ENCODE results near the gene GRID2. TPM values are rescaled to one million over a fixed set of nuclear protein-coding genes. Genes with fewer than 3 reads are reported as not detected.

The GRID2 gene
- polyA plus RNA-seq, 3 donors: 3.3 to 6.3 (median 4.8) TPM

DNA sequence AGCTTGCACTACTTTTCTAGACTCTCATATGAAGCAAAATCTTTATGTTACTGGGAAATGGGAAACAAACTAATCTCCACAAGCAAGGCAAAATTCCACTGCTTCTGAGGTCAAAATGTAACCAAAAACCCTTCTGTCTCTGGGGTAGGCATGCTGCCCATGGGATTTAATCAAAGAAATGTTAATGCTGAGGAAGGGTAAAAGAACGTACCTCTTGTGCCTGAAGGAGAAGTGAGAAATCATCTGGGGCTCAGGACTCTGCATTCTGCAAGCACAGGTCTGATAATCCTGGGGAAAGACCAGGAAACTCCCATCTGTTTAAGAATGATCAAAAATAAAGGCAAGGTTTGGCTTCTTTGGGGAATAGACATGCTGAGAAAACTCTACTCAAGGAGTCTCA is 184.7 kb downstream of the GRID2 start:
- DNase-seq (ENCODE audit: extremely low read depth in 1 of 11, low read depth in 9 of 11, low spot score in 4 of 11): no peak

DNA sequence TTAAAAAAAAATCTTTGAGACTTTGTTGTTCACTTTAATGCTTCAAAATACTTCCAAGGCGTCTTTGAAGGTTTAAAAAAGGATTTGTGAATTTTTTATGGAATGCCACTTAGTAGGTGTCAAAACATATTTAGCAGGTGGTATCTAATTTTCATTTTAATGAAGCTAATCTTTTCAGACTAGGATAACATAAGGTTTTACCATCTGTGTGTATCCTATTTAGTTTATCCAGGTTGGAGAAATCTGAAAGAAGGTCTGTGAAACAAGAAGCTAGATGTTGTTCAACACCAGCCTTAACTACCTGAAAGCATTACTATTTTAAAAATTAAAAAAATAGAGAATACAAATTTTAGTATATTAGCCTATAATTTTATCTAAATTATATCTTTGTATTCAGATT is 193.4 kb downstream of the GRID2 start:
- no peak for DNase-seq (ENCODE audit: extremely low read depth in 1 of 11, low read depth in 9 of 11, low spot score in 4 of 11)

DNA sequence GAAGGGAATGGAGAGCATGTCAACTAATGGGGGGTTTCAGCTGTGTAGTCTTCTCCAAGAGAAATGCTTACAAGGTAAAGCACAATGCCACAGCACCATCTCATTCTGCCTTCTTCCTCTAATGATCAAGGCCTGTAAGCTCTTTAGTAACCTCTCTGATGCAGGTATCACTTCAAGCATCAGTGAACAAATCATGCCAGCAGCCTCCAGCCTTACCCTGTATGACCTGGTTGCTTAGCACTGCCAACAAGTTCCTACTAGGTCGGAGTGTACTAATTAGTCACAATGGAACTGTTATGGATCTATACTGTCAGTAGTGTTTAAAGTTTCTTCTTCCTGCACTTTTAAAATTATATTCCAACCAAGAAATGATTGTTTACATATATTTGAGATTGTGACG is 197.7 kb downstream of the GRID2 start:
- no peak for DNase-seq (ENCODE audit: extremely low read depth in 1 of 11, low read depth in 9 of 11, low spot score in 4 of 11)

DNA sequence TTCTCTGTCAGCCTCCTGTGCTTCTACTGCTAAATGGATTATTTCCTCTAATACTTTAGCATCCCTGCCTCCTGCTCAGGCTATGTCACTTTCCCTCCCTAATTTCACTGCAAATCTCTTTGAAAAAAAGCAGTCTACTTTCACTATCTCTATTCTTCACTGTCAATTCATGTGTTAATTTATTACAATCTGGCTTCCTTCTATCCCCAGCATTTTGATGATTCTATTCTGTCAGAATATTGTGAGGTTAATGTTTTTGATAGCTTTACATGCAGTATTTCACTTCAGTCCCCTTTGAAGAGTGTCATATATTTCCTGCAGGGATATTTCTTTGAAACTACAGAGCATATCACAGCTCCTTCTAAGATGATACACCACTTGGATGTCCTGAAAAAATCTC is 203.2 kb downstream of the GRID2 start:
- no peak for DNase-seq (ENCODE audit: extremely low read depth in 1 of 11, low read depth in 9 of 11, low spot score in 4 of 11)

DNA sequence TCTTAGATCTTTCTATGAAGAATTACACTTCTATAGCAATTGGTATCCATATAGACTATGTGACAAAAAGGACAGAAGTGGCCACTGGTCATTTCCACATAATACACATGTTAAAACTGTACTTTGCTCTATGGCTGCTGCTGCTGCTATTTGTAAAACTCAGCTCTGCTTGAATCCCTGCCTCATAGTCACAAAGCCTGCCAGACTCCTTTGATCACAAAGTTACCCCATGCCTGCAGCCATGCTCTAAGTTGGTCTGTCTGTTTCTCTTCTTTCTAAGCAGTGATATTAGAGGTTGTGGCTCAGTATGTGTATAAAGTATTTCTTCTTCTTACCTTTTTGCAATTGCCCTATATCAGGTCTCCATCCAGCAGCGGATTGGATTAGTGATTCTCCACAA is 210.9 kb downstream of the GRID2 start:
- DNase-seq (ENCODE audit: extremely low read depth in 1 of 11, low read depth in 9 of 11, low spot score in 4 of 11): no peak

DNA sequence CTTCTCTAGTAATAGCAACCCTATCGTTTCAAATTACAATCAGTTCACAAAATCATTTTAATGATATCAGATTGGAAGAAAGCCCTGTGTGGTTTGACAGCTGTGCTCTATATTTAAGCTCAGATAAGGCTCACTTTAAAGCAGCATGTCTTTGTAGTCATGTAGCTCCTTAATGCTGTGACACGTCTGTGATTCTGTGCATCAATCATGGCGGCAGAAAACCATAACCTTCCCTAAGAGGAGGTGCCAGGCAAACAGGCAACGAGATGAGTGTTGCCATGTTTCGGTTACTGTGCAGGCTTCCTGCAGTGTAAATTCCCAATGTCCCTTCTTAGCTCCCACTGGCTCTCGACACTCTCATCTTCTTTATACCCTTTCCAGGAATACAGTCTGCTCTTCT is 212.7 kb downstream of the GRID2 start:
- no peak for DNase-seq (ENCODE audit: extremely low read depth in 1 of 11, low read depth in 9 of 11, low spot score in 4 of 11)

DNA sequence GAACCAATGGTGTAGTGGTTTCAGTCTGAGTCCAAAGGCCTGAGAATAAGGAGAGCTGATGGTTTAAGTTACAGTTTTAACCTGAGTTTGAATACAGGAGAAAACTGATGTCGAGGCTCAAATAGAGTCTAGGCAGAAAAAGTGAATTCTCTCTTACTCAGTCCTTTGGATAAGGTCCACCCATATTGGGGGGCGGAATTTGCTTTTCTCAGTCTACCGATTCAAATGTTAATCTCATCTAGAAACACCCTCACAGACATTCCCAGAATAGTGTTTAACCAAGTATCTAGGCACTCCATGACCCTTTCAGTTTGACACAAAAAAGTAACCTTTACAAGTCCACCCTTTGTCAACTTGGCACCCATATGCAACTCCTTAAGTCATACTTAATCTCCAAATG is 216.0 kb downstream of the GRID2 start:
- no peak for DNase-seq (ENCODE audit: extremely low read depth in 1 of 11, low read depth in 9 of 11, low spot score in 4 of 11)

DNA sequence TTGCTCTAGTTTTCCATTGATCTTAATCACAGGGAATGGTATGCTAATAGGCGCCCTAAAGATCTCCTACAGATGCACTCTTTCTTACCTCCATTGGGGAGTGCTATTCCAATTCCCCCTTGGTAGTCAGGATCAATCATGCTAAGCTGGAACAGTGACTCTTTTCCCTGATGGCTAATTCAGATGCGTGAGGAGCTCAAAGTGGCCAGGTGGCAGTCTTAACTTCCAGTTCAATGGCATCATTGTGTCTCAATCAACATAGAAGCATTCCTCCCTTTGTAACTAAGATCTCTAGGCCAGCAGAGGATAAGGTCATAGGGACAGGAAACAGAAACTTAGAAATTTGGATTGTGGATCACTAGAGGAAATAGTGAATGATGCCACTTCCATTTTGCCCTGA is 216.8 kb downstream of the GRID2 start:
- no peak for DNase-seq (ENCODE audit: extremely low read depth in 1 of 11, low read depth in 9 of 11, low spot score in 4 of 11)

DNA sequence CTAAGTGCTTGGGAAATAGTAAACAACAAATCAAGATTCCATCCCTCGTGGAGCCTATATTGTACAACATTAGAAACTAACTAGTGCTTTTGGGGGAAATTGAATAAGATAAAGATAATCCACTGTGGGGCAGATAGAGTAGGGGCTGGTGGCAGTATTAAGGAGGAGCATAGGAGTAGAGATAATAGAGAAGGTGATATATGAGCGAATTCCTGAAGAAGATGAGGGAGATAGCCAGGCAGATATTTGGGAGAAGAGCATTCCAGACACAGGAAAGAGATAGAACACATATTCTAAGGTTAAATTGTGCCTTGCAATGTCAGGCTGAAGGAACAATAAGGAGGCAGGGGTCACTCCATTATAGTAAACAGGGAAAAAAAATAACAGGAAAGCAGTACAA is 218.2 kb downstream of the GRID2 start:
- no peak for DNase-seq (ENCODE audit: extremely low read depth in 1 of 11, low read depth in 9 of 11, low spot score in 4 of 11)

DNA sequence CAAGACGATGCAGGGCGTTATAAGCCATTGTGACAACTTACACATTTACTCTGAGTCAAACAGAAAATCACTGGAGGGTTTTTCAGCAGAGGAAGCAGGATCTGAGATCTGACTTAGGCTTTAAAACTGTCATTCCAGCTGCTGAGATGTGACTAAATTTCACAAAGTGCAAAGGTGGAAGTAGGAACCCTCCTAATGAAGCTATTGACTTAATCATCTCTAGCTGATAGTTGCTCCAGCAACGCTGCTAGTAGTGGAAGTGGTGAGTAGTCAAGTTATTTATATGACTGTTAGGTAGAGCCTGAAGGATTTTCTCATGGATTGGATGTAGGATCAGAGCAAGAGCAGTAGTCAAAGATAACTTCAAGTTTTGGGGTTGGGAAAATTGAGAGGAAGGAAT is 218.6 kb downstream of the GRID2 start:
- DNase-seq (ENCODE audit: extremely low read depth in 1 of 11, low read depth in 9 of 11, low spot score in 4 of 11): no peak

DNA sequence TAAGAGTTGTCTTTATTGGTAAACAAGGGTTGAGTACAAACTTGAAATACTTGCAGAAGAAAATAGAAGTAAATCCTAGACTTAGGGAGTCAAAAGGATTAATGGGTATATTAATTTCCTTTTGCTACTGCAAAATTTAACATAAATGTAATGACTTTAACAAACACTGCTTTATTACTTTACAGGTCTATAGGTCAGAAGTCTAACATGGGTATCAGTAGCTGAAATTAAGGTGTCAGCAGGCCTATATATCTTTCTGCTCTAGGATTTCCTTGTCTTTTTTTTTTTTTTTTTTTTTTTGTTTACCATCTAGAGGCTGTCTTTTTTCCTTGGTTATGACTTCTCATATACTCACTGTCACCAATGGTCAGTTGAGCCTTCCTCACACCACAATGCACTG is 220.4 kb downstream of the GRID2 start:
- no peak for DNase-seq (ENCODE audit: extremely low read depth in 1 of 11, low read depth in 9 of 11, low spot score in 4 of 11)

DNA sequence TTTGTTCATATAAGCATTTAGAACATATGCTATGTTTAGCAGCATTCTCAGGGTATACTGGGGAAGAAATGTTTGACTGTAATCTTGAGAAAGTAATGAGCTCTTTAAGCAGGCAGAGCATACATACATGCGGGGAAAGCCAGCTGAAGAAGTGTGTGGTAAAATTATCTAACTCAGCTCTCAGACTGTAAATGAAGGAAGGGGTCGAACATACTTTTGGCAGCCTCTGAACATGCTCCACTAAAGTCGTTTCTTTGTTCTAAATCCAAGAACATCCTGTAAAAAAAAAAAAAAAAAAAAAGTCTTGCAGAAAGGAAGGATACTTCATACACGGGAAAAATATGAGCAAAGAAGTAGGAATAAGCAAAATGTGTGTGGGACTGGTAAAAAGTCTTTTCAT is 224.8 kb downstream of the GRID2 start:
- DNase-seq (ENCODE audit: extremely low read depth in 1 of 11, low read depth in 9 of 11, low spot score in 4 of 11): no peak

DNA sequence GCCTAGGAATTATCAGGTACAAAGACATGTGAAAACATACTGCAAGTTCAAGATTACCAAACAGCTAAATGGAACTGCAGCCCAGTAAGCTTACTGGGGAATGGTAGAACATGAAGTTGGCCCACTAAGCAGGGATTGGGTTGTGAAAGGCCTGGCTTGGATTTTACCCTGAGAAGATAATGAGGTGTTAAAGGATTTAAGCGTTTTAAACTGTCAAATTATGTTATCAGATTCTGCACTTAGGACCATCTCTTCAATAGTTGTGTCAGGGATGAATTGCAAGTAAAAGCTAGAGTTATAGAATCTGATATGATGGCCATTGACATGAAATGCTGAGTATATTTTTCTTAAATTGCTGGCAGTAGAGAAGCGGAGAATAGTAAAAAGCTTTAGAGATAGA is 225.7 kb downstream of the GRID2 start:
- no peak for DNase-seq (ENCODE audit: extremely low read depth in 1 of 11, low read depth in 9 of 11, low spot score in 4 of 11)

DNA sequence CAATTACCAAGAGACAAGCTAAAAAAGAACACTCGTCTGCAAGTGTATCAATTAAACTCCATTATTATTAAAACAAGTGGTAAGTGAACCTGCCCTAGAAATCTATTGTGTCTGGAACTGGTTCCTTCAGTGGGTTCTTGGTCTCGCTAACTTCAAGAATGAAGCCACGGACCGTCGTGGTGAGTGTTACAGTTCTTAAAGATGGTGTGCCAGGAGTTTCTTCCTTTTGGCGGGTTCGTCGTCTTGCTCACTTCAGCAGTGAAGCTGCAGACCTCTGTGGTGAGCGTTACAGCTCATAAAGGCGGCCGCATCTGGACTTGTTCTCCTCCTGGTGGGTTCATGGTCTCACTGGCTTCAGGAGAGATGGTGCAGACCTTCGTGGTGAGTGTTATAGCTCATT is 231.8 kb downstream of the GRID2 start:
- DNase-seq (ENCODE audit: extremely low read depth in 1 of 11, low read depth in 9 of 11, low spot score in 4 of 11): no peak

DNA sequence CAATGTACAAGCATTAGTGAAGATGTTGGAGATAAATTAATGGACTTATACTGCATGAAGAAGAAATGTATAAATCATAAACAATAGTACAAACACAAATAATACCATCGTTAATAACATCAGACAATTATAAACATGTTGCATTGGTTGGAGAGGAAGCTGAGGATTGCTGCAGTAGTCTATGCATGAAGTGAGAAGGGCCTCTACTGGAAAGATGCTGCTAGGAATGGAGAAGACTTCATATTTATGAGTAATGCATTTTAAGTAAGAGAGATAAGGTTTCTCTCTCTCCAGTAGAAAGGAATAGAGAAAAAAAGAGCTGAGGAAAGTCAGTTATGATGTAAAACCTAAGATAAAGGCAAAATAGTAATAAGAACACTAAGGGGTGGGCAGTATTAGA is 247.8 kb downstream of the GRID2 start:
- no peak for DNase-seq (ENCODE audit: extremely low read depth in 1 of 11, low read depth in 9 of 11, low spot score in 4 of 11)

DNA sequence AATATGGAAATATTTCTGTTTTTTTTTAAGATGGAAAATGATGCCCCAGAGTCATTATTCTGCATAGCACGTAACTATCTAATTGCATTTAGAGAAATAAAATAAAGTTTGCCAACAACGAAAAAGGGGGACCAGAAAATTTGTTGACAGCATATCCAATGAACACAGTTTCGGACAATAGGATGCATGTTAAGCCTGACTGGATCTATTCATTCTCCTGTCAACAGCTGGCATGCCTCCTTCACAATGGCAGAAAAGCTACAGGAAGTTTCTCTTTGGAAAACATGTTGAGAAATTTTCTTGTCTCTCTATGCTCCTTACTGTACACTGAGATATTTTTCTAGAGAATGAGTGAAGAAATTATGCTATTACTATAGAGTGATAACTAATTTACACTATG is 262.5 kb downstream of the GRID2 start:
- DNase-seq (ENCODE audit: extremely low read depth in 1 of 11, low read depth in 9 of 11, low spot score in 4 of 11): no peak

DNA sequence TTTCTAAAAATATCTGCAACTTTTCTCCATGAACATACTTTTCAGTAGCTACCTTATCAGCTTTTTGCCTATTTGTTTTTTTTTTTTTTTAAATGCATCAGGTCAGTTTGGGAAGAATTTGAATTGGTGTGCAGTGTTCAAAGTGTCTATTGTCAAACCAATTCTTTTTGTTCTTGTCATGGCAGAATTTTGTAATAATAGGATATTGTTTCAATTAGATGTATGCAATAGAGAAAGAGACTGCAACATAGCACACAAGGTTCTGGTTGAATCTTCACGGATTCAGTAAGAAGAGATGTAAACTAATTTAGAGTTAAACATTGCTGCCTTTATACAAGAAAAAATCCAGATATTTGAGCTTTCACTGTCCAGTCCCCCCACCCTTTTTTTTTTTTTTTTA is 277.1 kb downstream of the GRID2 start:
- no peak for DNase-seq (ENCODE audit: extremely low read depth in 1 of 11, low read depth in 9 of 11, low spot score in 4 of 11)

DNA sequence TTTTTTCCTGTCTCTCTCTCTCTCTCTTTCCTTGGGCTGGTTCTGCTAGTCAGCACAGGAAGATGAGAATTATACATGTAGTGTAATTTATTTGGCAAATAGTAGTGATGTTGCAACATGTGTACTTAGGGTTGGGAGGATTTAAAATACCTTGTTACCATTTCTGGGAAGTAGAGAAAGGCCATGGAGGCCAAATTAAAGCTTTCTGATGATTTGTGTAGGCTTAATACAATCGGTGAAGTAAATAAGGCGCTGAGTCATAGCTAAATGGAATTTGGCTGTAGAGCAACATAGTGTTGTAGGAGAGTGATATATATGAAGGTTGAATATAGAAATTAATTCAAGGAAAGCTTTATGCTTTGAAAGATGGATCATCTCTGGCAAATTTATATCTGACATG is 295.3 kb downstream of the GRID2 start:
- DNase-seq (ENCODE audit: extremely low read depth in 1 of 11, low read depth in 9 of 11, low spot score in 4 of 11): no peak

DNA sequence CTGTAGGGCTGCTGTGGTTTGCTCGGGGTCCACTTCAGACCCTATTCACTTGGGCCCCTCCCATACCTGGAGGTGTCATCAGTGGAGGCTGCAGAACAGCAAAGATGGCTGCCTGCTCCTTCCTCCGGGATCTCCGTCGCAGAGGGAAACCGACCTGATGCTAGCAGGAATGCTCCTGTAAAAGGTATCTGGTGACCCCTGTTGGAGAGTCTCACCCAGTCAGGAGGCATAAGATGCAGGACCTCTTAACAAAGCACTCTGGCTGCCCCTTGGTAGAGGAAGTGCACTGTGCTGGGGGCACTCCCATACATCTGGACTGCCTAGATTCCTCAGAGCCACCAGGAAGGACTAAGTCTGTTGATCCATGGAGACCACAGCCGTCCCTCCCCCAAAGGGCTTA is 296.9 kb downstream of the GRID2 start:
- DNase-seq (ENCODE audit: extremely low read depth in 1 of 11, low read depth in 9 of 11, low spot score in 4 of 11): no peak

DNA sequence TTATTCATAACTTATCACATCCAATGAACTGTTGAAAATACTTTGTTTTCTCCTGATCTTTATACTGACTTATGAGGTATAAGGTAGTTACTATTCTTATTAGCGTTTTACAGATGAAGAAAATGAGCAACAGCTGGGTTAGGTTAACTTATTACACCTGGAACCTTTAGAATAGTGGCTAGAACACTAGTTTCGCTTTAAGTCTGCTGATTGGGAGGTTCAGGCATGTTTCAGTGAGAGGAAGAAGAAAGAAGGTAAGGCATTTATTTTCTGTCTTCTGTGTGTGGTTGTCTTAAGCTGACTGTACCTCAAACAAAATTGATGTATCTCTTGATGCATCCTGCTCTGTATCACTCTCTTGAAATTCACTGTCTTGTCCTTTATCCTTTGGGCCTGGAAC is 302.5 kb downstream of the GRID2 start:
- no peak for DNase-seq (ENCODE audit: extremely low read depth in 1 of 11, low read depth in 9 of 11, low spot score in 4 of 11)

DNA sequence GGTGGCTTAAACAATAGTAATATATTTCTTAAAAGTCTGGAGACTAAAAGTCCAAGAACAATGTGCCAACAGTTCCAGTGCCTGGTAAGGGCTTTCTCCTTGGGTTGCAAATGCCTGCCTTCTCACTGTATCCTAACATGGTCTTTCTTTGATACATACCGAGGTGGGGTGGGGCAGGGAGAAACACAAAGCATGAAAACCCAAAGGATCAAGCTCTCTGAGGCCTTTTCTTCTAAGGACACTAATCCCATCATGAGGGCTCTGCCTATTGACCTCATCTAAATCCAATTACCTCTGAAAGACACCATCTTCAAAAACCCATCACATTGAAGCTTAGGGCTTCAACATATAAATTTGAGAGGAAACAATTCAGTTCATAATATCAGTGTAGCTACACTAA is 311.3 kb downstream of the GRID2 start:
- DNase-seq (ENCODE audit: extremely low read depth in 1 of 11, low read depth in 9 of 11, low spot score in 4 of 11): no peak

DNA sequence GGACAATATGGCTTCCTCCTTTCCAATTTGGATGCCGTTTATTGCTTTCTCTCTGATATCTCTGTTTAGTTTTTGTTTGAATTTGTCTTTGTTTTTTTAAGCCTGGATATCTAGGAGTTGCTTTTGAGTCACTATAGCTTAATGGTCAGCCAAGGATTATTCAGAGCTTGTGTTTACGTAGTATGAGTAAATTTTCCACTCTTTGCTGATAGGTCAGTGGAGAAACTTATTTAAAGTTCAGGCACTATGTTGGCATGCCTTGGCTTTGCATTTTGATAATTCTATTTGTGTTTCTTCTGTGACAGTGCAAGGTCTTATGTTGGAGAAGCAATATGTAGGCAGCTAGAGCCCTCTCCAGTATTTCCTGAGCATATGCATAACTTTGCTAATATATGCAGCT is 315.2 kb downstream of the GRID2 start:
- no peak for DNase-seq (ENCODE audit: extremely low read depth in 1 of 11, low read depth in 9 of 11, low spot score in 4 of 11)

All from renal cortex interstitium (tissue), 11 donors.